HG03064 (cell line): ENCODE results near the gene PRKCE.
"Not testable (repeated sequence)": the region's sequence is repeated elsewhere in the genome, so short reads cannot be mapped to it uniquely, and the experiment has no call there.

Experiments used
- ATAC-seq: cut with Tn5 transposase; IDR thresholded peaks from one replicate; pipeline ENCODE4 v1.9.1; 2021; ENCODE audit warnings: low read depth; ENCODE audit not compliant: unreplicated experiment

PRKCE gene

GRCh38 chr2:46193356-46193755 is 541.9 kb downstream of the PRKCE start:
- ATAC-seq, result no peak

DNA sequence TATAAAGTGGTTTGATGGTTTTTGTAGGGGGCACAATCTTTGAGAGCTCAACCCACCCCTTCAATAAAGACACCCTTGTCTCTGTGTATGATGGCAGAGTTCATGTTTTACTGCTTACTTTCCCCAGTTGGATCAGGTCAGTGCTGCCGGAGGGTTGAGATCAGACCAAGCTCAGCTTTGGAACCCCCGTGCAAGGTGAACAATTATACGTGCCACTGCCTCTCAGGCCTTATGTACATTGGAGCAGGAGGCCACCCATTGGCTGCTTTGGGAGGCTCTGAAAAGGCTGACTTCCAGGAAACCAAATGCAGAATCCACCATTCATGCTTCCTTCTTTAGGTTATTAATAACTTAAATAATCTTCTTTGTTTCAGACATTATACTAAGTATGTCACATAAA is 542.4 kb downstream of the PRKCE start:
- ATAC-seq, result no peak

GRCh38 chr2:46194856-46195255 is 543.4 kb downstream of the PRKCE start:
- no peak for ATAC-seq

DNA sequence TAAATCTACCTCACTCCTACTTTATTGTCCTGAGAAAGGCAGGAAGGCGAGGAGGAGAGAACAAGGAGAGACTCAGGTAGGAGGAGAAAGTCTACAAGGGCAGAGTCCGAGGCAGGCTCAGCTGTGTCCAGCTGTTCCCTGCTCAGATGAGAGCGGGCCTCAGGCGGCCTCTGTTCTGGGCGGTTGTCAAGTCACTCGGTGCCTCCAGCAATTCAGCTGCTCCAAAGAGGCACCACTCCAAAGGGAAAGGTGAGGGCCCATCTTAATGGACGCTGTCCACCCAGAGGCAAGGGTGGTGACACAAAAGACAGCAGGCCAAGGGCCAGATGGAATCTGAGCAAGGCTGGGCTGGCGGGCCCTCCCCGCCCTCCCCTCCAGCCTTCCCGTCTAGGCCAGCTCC is 544.3 kb downstream of the PRKCE start:
- ATAC-seq, result no peak

DNA sequence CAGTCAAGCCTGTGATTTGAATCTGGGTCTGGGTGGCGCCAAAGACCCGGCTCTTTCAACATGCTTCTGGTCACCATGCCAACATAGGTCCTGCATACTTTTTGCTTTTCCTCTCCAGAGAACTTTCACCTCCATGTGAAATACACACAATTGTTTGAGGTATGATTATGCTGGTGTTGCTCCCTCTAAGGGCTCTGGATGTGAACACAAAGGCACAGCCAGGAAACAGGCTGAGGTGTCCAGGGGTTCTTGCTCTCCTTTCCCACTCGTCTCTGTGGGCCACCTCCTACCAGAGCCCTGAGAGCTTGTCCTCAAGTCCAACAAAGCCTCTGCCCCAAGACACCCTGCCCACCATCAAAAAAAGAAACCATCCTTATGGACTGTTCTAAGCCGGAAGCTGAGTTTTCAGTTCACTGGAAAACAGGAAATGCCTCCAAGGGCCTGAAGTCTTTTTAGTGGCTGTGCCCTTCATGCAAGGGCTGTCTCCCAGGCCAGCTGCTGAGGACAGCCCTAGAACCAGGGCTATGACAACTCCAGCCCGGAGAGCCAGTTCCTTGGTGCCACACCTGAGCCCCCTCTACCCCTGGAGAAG is 545.5 kb downstream of the PRKCE start:
- ATAC-seq, result no peak

DNA sequence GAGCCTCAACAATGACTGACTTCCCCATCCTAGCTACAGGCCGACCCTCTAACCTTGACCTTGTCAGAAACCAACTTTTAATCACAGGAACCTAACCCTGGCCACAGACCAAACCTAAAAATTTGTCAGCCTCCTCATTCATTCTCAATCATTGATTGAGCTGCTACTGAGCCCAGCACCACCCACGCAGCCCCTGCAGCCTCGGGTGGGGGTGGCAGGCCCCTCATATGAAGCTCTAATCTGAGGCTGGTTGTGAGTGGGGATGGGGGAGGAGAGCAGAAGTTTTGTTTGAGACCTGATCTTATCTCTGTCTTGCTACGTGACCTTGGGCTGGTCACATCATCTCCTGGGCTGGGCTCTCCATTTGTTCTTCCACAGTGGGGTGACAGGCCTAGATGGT is 546.2 kb downstream of the PRKCE start:
- ATAC-seq, result no peak

- ATAC-seq, result no peak
Measured at GRCh38 chr2:46198164-46198883, 546.8 kb downstream of the PRKCE start.

GRCh38 chr2:46198966-46199365 is 547.5 kb downstream of the PRKCE start:
- ATAC-seq, result no peak

- no peak for ATAC-seq
Measured at GRCh38 chr2:46200100-46200690, 548.7 kb downstream of the PRKCE start.

DNA sequence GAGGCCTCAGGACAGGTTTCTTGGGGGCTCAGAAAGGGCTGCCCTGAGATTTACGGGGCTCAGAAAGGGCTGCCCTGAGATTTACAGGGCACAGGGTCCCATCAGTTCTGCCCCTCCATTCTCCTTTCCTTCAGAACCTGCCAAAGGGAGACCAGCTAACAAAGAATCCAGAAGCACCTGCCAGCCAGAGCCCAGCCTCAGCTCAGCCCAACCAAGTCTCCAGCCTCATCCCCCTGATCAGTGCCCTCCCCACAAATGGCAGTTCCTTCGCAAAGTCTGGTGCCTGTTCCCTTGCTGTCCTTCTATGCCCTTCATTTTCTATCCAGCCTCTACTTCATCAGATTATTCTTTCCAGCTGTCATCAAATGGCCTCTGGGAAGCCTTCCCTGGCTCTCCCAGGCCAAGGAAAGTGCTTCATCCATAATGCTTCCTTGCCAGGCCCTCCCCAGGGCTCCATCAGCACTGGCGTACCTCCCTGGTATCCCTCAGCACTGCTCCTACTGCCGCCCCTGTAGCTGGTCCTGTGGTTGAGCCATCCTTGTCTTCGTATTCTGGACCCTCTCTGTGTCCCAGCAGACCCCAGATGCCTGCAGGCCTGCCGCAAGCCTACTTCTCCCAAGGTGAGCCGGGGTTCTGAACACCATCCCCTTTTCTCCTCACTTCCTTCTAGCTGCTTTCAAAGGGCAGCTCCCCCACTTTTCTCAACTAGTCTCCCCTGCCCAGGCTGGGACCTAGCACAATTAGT is 549.6 kb downstream of the PRKCE start:
- ATAC-seq, result no peak

DNA sequence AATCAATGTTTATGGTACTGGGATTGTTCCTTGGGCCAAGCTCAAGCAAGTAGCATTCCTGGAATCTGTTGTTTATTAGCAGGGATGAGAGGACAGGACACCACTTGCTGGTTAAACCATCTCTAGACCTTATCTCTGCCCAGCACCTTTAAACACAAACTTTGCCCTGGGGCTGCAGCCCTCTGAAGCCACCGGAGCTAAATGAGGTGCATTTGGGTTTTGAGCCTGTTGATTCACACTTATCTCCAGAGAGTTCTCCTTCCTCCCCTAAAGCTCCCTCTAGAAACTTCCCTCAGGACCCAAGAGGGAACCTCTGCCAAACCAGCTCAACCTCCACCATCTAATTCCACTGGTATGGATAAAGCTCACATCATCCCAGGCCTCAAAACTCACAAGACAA is 551.0 kb downstream of the PRKCE start:
- ATAC-seq, result no peak

DNA sequence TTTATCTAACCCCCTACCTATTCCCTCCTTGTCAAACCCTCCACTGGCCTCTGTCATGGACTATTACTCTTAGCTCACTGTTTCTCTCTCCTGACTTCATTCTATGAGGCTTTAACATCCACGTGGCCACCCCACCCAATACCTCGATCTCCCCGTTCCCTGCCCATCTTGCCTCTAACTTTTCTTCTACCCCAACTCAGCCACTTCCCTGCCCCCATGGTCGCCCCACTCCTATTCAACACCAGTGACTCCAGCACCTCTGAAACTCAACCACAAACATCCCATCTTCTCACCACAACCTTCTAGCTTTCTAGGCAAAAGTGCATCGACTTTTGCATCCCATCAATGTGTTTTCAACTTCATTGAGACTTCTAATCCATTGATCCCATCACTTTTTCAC is 551.5 kb downstream of the PRKCE start:
- no peak for ATAC-seq

GRCh38 chr2:46203636-46204035 is 552.2 kb downstream of the PRKCE start:
- ATAC-seq, result not testable (repeated sequence)

- no peak for ATAC-seq
Measured at GRCh38 chr2:46207591-46207990, 556.1 kb downstream of the PRKCE start.

GRCh38 chr2:46208766-46209165 is 557.3 kb downstream of the PRKCE start:
- ATAC-seq, result no peak

DNA sequence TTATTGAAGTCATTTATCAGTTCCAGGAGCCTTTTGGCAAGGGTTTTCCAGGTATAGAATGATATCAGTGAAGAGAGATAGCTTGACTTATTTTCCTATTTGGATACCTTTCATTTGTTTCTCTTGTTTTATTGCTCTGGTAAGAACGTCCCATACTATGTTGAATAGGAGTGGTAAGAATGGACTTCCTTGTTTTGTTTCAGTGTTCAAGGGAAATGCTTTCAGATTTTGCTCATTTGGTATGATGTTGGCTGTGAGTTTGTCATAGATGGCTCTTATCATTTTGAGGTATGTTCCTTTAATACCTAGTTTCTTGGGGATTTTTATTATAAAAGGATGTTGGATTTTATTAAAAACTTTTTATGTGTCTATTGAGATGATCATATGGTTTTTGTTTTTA is 558.6 kb downstream of the PRKCE start:
- ATAC-seq, result no peak

DNA sequence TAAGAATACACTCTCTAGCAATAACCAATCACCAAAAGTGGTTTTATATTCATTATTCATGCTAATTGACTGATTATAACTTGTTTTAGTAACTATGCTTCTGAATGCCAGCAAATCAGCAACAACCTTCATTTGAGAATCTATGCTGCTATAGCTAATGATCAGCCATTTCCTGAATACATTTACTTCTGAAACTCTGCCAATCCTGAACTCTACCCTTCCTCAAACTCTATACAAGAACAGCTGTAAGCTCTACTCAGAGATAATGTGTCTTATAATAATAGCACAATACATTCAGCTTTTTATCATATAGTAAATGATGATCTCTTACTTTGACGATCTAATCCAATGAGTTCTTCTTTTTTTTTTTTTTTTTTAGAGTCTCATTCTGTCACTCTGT is 560.0 kb downstream of the PRKCE start:
- no peak for ATAC-seq

DNA sequence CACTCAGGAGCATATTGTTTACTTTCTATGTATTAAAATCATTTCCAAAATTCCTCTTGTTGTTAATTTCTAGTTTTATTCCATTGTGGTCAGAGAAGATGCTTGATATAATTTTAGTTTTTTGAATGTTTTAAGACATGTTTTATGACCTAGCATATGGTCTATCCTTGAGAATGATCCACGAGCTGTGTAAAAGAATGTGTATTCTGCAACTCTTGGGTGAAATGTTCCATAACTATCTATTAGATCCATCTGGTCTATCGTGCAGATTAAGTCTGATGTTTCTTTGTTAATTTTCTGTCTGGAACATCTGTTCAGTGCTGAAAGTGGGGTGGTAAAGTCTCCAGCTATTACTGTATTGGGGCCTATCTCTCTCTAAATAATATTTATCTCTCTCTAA is 562.4 kb downstream of the PRKCE start:
- ATAC-seq, result no peak

DNA sequence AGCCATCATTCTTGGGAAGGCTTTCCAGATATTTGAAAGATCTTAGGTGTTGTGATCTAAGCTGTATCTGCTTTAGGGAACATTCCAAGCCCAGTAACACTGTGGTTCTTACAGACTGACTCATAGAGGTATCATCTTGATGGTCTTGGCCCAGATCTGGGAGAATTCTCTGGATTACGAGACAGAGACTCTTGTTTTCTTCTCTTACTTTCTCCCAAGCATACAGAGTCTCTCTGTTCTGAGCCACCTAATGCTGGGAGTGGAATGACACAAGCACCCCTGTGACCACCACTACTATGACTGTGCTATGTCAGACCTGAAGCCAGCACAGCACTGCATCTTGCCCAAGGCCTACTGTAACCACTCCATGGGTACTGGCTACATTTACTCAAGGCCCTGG is 564.7 kb downstream of the PRKCE start:
- no peak for ATAC-seq

DNA sequence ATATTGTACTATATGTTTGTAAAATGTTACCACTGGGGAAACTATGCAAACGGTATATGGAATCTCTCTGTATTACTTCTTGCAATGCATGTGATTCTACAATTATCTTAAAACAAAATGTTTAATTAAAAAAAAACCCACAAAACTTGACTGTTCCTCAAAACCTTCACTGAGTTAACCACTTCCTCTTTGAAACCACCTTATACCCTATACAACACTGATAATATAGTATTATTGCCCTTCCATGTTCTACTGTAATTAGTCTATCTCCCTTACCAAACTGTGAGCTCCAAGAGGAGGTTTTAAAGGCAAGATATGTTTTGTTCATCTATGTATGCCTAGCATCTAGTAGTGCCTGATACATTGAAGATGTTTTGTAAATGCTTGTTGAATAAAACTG is 572.0 kb downstream of the PRKCE start:
- not testable (repeated sequence) for ATAC-seq

DNA sequence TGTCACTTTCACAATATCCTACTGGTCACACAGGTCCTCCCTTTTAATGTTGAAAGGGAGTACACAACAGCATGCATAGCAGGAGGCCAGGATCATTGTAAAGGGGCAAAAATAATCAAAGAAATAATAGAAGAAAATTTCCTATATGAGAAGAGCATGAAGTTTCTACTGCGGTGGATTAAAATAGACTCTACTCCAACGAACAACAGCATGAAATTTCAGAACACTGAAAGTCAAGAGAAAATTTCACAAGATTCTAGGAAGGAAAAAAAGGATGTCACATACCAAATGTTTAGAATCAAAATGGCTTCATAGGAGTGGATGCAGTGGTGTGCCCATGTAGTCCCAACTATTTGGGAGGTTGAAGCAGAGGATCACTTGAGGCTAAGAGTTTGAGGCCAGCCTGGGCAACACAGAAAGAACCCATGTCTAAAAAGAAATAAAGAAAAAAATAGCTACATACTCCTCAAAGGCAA is 573.7 kb downstream of the PRKCE start:
- no peak for ATAC-seq
